ENCODE results near the gene DNMT1. TPM values are rescaled to one million over a fixed set of nuclear protein-coding genes. Genes with fewer than 3 reads are reported as not detected.

Gene DNMT1
- polyA plus RNA-seq, 1 of the 3 experiments (the other 2 are of a cell fraction) = 58.3 TPM

DNA sequence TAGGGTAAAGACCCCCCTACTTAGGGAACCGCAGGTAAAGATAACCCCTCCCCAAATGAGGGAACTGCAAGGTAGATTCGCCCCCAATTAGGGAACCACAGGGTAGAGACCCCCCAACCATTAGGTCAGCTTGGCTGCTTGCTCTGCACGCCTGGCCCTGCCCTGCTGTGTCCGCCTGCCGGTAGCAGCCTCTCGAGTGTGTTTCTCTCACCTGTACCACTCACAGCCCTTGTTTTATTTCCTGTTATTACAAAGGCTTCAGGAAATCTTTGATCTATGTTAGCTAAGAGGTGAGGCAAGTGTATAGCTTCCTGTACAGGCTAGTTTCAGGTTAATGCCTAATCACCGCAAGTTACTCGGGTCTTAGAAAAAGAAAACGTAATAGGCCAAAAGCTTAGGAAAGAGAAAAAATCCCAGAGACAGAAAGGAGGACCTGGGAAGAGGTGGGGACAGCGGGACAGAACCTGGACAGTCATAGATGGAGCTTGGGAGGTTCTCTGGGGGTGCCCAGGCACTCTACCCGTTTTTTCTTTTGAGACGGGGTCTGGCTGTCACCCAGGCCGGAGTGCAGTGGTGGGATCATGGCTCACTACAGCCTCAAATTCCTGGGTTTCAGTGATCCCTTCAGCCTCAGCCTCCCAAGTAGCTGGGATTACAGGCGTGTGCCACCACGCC is 51.9 kb downstream of the DNMT1 start:
- Histone ChIP-seq H3K36me3 (replicated peaks in 1 of 2; ENCODE audit: control insufficient read depth in 1 of 2, insufficient read depth in 2 of 2, low read length in 1 of 2) (peaks cover 36 to 80% of the 10 kb centered on the region in 2 experiments), H3K9me2 (no peaks in the 10 kb centered on the region), H3K4me2 (no peak overlapping the region), H3K4me3 (ENCODE audit: low read depth in 2 of 2, low read length in 1 of 2) (no peak overlapping the region), H3K9ac (no peak overlapping the region), H3K4me1 (ENCODE audit: control insufficient read depth in 1 of 2, insufficient read depth in 2 of 2, low read depth in 1 of 2, low read length in 1 of 2) (peaks cover 0 to 28% of the 10 kb centered on the region in 2 experiments; a peak in 1 of 4 replicates), H3F3A (replicated peaks; ENCODE audit: insufficient read depth) (no peaks in the 10 kb centered on the region), H3K27me3 (ENCODE audit: insufficient read depth) (no peaks in the 10 kb centered on the region), H4K20me1 (ENCODE audit: insufficient read depth) (no peaks in the 10 kb centered on the region), H2AFZ (ENCODE audit: low read depth) (no peak overlapping the region), H3K27ac (ENCODE audit: low read depth in 2 of 2, low read length in 1 of 2) (no peak overlapping the region; a peak in 1 of 4 replicates), H3K9me3 (no peaks in the 10 kb centered on the region), H3K79me2 (ENCODE audit: insufficient read depth) (no peaks in the 10 kb centered on the region)
- WGBS (ENCODE audit: low lambda C conversion rate) = 95% methylated on average over 15 of the region's 15 CpGs
- no peak for TF ChIP-seq RXRA (IDR thresholded peaks at IDR 0.05; ENCODE audit: borderline replicate concordance, low read depth)
- no peak for TF ChIP-seq YY1 (IDR thresholded peaks at IDR 0.05; ENCODE audit: low read depth)
- TF ChIP-seq NRF1 (IDR thresholded peaks at IDR 0.05; ENCODE audit: low read depth, low read length) = no peak
- TF ChIP-seq, protein P1, sequence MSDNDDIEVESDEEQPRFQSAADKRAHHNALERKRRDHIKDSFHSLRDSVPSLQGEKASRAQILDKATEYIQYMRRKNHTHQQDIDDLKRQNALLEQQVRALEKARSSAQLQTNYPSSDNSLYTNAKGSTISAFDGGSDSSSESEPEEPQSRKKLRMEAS (IDR thresholded peaks at IDR 0.05; ENCODE audit: low read depth) = no peak
- no peak for TF ChIP-seq ELF1 (IDR thresholded peaks at IDR 0.05)
- TF ChIP-seq, protein P2, sequence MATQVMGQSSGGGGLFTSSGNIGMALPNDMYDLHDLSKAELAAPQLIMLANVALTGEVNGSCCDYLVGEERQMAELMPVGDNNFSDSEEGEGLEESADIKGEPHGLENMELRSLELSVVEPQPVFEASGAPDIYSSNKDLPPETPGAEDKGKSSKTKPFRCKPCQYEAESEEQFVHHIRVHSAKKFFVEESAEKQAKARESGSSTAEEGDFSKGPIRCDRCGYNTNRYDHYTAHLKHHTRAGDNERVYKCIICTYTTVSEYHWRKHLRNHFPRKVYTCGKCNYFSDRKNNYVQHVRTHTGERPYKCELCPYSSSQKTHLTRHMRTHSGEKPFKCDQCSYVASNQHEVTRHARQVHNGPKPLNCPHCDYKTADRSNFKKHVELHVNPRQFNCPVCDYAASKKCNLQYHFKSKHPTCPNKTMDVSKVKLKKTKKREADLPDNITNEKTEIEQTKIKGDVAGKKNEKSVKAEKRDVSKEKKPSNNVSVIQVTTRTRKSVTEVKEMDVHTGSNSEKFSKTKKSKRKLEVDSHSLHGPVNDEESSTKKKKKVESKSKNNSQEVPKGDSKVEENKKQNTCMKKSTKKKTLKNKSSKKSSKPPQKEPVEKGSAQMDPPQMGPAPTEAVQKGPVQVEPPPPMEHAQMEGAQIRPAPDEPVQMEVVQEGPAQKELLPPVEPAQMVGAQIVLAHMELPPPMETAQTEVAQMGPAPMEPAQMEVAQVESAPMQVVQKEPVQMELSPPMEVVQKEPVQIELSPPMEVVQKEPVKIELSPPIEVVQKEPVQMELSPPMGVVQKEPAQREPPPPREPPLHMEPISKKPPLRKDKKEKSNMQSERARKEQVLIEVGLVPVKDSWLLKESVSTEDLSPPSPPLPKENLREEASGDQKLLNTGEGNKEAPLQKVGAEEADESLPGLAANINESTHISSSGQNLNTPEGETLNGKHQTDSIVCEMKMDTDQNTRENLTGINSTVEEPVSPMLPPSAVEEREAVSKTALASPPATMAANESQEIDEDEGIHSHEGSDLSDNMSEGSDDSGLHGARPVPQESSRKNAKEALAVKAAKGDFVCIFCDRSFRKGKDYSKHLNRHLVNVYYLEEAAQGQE (IDR thresholded peaks at IDR 0.05; ENCODE audit: low read depth, low read length) = no peak
- ChIA-PET POLR2A (interaction anchor here (0.6 to 0.7 kb wide), 2 partner anchors 28 to 52 kb away, joined by 3 to 5 read pairs; partner anchors contain the start of gene DNMT1), CTCF (interaction anchor here (1.1 kb wide), 1 partner anchor 108 kb away, joined by 3 read pairs; no protein-coding TSS in a partner anchor)
- DNase-seq = no peak

DNA sequence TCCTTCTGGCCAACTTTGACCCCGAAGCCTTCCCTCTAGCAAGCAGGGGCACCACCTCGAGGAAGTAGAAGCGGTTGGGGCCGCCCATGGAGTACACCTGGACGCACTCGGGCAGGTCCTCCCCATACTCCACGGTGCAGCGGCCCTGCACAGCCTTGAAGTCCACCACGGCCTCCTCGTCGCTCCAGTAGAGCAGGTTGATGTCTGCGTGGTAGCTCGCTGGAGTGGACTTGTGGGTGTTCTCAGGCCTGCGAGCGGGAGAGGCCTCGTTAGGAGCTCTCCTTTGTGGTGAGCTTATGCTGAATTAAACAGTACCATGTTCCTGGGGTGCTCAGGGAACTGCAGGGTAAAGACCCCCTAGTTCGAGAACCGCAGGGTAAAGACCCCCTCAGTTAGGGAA is 52.8 kb downstream of the DNMT1 start:
- Histone ChIP-seq H3K79me2 (ENCODE audit: insufficient read depth) (no peaks in the 10 kb centered on the region), H3K27ac (ENCODE audit: low read depth in 2 of 2, low read length in 1 of 2) (no peak overlapping the region; a peak in 1 of 4 replicates), H4K20me1 (ENCODE audit: insufficient read depth) (no peaks in the 10 kb centered on the region), H3K9me2 (no peaks in the 10 kb centered on the region), H3F3A (replicated peaks; ENCODE audit: insufficient read depth) (no peaks in the 10 kb centered on the region), H3K9me3 (no peaks in the 10 kb centered on the region), H3K4me3 (ENCODE audit: low read depth in 2 of 2, low read length in 1 of 2) (no peak overlapping the region), H3K4me2 (no peak overlapping the region), H3K9ac (no peak overlapping the region), H2AFZ (ENCODE audit: low read depth) (no peak overlapping the region), H3K4me1 (ENCODE audit: control insufficient read depth in 1 of 2, insufficient read depth in 2 of 2, low read depth in 1 of 2, low read length in 1 of 2) (peaks cover 0 to 37% of the 10 kb centered on the region in 2 experiments; a peak in 1 of 4 replicates), H3K27me3 (ENCODE audit: insufficient read depth) (no peaks in the 10 kb centered on the region), H3K36me3 (replicated peaks in 1 of 2; ENCODE audit: control insufficient read depth in 1 of 2, insufficient read depth in 2 of 2, low read length in 1 of 2) (peaks cover 36 to 89% of the 10 kb centered on the region in 2 experiments)
- ChIA-PET POLR2A (no interaction called here), CTCF (interaction anchor here (0.6 kb wide), 1 partner anchor 24 kb away, joined by 3 read pairs; no protein-coding TSS in a partner anchor)
- WGBS (ENCODE audit: low lambda C conversion rate) = 100% methylated on average over 5 of the region's 18 CpGs
- no peak for DNase-seq
- no peak for TF ChIP-seq JUND (IDR thresholded peaks at IDR 0.05)
- no peak for TF ChIP-seq RCOR1 (IDR thresholded peaks at IDR 0.05; ENCODE audit: low read length)
- no peak for TF ChIP-seq FOXM1 (IDR thresholded peaks at IDR 0.05; ENCODE audit: low read depth)
- TF ChIP-seq, protein P2 (IDR thresholded peaks at IDR 0.05; ENCODE audit: low read depth, low read length) = no peak
- TF ChIP-seq NRF1 (IDR thresholded peaks at IDR 0.05; ENCODE audit: low read depth, low read length) = no peak
- no peak for TF ChIP-seq TAF1 (IDR thresholded peaks at IDR 0.05; ENCODE audit: borderline replicate concordance, low read depth, low read length)
- no peak for TF ChIP-seq RFX5 (IDR thresholded peaks at IDR 0.05; ENCODE audit: low read length)
- no peak for TF ChIP-seq SIN3A (IDR thresholded peaks at IDR 0.05; ENCODE audit: borderline replicate concordance, low read depth, low read length)
- TF ChIP-seq, protein P3, sequence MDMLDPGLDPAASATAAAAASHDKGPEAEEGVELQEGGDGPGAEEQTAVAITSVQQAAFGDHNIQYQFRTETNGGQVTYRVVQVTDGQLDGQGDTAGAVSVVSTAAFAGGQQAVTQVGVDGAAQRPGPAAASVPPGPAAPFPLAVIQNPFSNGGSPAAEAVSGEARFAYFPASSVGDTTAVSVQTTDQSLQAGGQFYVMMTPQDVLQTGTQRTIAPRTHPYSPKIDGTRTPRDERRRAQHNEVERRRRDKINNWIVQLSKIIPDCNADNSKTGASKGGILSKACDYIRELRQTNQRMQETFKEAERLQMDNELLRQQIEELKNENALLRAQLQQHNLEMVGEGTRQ (IDR thresholded peaks at IDR 0.05; ENCODE audit: borderline replicate concordance, low read depth, low read length) = no peak
- TF ChIP-seq SMC3 (IDR thresholded peaks at IDR 0.05; ENCODE audit: low read depth, low read length) = no peak

All from SK-N-SH (cell line).